WTC11 (cell line): ENCODE measurements around the gene SETD7. TPM values are rescaled to one million over a fixed set of nuclear protein-coding genes. Genes with fewer than 3 reads are reported as not detected.

ENCODE experiments used
- ATAC-seq: fragments of 200-7000 bp; cut with Tn5 transposase; 2 replicates; pipeline ENCODE4 v1.10.0; 2021; ENCODE audit warnings: mild to moderate bottlenecking, moderate library complexity
- CTCF ChIA-PET: fragments of 300-600 bp; sonication (Branson Sonifier 250); formaldehyde crosslinking; loops from one replicate; lab custom pipeline; 2021; ENCODE audit warnings: antibody characterized with exemption; lab: Charles Lee
- POLR2A ChIA-PET: fragments of 350-600 bp; sonication (Branson Sonifier 250); formaldehyde crosslinking; loops from one replicate; lab custom pipeline; 2021; ENCODE audit warnings: antibody characterized with exemption; lab: Charles Lee
- DNase-seq: peaks from one replicate; pipeline ENCODE4 v3.0.0; 2021; ENCODE audit warnings: low spot score
- H3K27ac Mint-ChIP-seq: 2 replicates; pipeline ENCODE4 v1.8.0; 2021; ENCODE audit warnings: mixed read lengths
- H3K27me3 Mint-ChIP-seq: 2 replicates; pipeline ENCODE4 v1.8.0; 2021; ENCODE audit warnings: low read depth, mild to moderate bottlenecking, moderate library complexity, mixed read lengths
- H3K36me3 Mint-ChIP-seq: 2 replicates; pipeline ENCODE4 v1.8.0; 2021; ENCODE audit warnings: mixed read lengths
- H3K4me1 Mint-ChIP-seq: 2 replicates; pipeline ENCODE4 v1.8.0; 2022; ENCODE audit warnings: mixed read lengths
- H3K4me3 Mint-ChIP-seq: 2 replicates; pipeline ENCODE4 v1.8.0; 2021; ENCODE audit warnings: mild to moderate bottlenecking, moderate library complexity, mixed read lengths
- H3K9me3 Mint-ChIP-seq: 2 replicates; pipeline ENCODE4 v1.8.0; 2021; ENCODE audit warnings: mixed read lengths
- ARID4B ChIP-seq: sonication (generic); formaldehyde crosslinking; IDR thresholded peaks from 2 replicates; pipeline ENCODE4 v1.8.0; 2023; ENCODE audit warnings: missing genetic modification reagents, mild to moderate bottlenecking, borderline replicate concordance
- ATF1 ChIP-seq: sonication (generic); formaldehyde crosslinking; IDR thresholded peaks from 2 replicates; pipeline ENCODE4 v1.8.1; 2023; ENCODE audit warnings: mild to moderate bottlenecking, moderate library complexity, missing genetic modification reagents
- CREM ChIP-seq: sonication (generic); formaldehyde crosslinking; IDR thresholded peaks from 2 replicates; pipeline ENCODE4 v1.8.1; 2022; ENCODE audit warnings: mild to moderate bottlenecking, missing genetic modification reagents, moderate library complexity
- E2F4 ChIP-seq: sonication (generic); formaldehyde crosslinking; IDR thresholded peaks from 2 replicates; pipeline ENCODE4 v1.8.1; 2022; ENCODE audit warnings: low read depth, mild to moderate bottlenecking, moderate library complexity, missing genetic modification reagents, borderline replicate concordance
- EMX1 ChIP-seq: fragments of 250-450 bp; sonication (Bioruptor Pico); IDR thresholded peaks from 2 replicates; pipeline ENCODE4 v1.8.0; 2021; ENCODE audit warnings: mild to moderate bottlenecking
- ESRRA ChIP-seq: sonication (generic); formaldehyde crosslinking; IDR thresholded peaks from 2 replicates; pipeline ENCODE4 v1.8.1; 2022; ENCODE audit warnings: mild to moderate bottlenecking, missing genetic modification reagents, borderline replicate concordance
- GABPB1 ChIP-seq: sonication (generic); formaldehyde crosslinking; IDR thresholded peaks from 2 replicates; pipeline ENCODE4 v1.8.1; 2023; ENCODE audit warnings: mild to moderate bottlenecking, missing genetic modification reagents
- HMGXB4 ChIP-seq: sonication (generic); formaldehyde crosslinking; IDR thresholded peaks from 2 replicates; pipeline ENCODE4 v1.8.1; 2023; ENCODE audit warnings: mild to moderate bottlenecking, moderate library complexity, missing genetic modification reagents
- NFATC4 ChIP-seq: fragments of 250-450 bp; sonication (Bioruptor Pico); IDR thresholded peaks from 2 replicates; pipeline ENCODE4 v1.9.0; 2021; ENCODE audit warnings: mild to moderate bottlenecking
- NFE2L1 ChIP-seq: sonication (generic); formaldehyde crosslinking; IDR thresholded peaks from 2 replicates; pipeline ENCODE4 v1.8.1; 2023; ENCODE audit warnings: missing genetic modification reagents
- NFYB ChIP-seq: sonication (generic); formaldehyde crosslinking; conservative IDR thresholded peaks from 2 replicates; pipeline ENCODE4 v1.8.0; 2022; ENCODE audit warnings: low read depth, missing genetic modification reagents
- NR1H2 ChIP-seq: sonication (generic); formaldehyde crosslinking; IDR thresholded peaks from 2 replicates; pipeline ENCODE4 v1.9.0; 2021; ENCODE audit warnings: mild to moderate bottlenecking, moderate library complexity, missing genetic modification reagents
- NR3C1 ChIP-seq: sonication (generic); formaldehyde crosslinking; conservative IDR thresholded peaks from 2 replicates; pipeline ENCODE4 v1.8.1; 2023; ENCODE audit warnings: low read depth, mild to moderate bottlenecking, missing genetic modification reagents
- SMAD3 ChIP-seq: sonication (generic); formaldehyde crosslinking; IDR thresholded peaks from 2 replicates; pipeline ENCODE4 v1.8.0; 2022; ENCODE audit warnings: missing genetic modification reagents, mild to moderate bottlenecking, borderline replicate concordance
- TCF7 ChIP-seq: sonication (generic); formaldehyde crosslinking; IDR thresholded peaks from 2 replicates; pipeline ENCODE4 v1.8.0; 2022; ENCODE audit warnings: mild to moderate bottlenecking, low read depth, missing genetic modification reagents, moderate library complexity
- TEAD1 ChIP-seq: sonication (generic); formaldehyde crosslinking; IDR thresholded peaks from 2 replicates; pipeline ENCODE4 v1.8.0; 2022; ENCODE audit warnings: mild to moderate bottlenecking, missing genetic modification reagents
- TP53 ChIP-seq: sonication (generic); formaldehyde crosslinking; IDR thresholded peaks from 2 replicates; pipeline ENCODE4 v1.8.1; 2023; ENCODE audit warnings: mild to moderate bottlenecking, missing genetic modification reagents
- USF1 ChIP-seq: sonication (generic); formaldehyde crosslinking; IDR thresholded peaks from 2 replicates; pipeline ENCODE4 v1.8.0; 2022; ENCODE audit warnings: mild to moderate bottlenecking, missing genetic modification reagents
- USF2 ChIP-seq: sonication (generic); formaldehyde crosslinking; IDR thresholded peaks from 2 replicates; pipeline ENCODE4 v1.8.1; 2023; ENCODE audit warnings: mild to moderate bottlenecking, missing genetic modification reagents, moderate library complexity
- ZBTB43 ChIP-seq: sonication (generic); formaldehyde crosslinking; IDR thresholded peaks from 2 replicates; pipeline ENCODE4 v1.8.1; 2023; ENCODE audit warnings: mild to moderate bottlenecking, missing genetic modification reagents
- ZNF121 ChIP-seq: sonication (generic); formaldehyde crosslinking; IDR thresholded peaks from 2 replicates; pipeline ENCODE4 v1.8.0; 2023; ENCODE audit warnings: missing genetic modification reagents
- ZNF263 ChIP-seq: sonication (generic); formaldehyde crosslinking; IDR thresholded peaks from 2 replicates; pipeline ENCODE4 v1.8.1; 2022; ENCODE audit warnings: low read depth, mild to moderate bottlenecking, moderate library complexity, missing genetic modification reagents
- ZNF423 ChIP-seq: fragments of 250-450 bp; sonication (Bioruptor Pico); IDR thresholded peaks from 2 replicates; pipeline ENCODE4 v2.1.2; 2022; ENCODE audit warnings: mild to moderate bottlenecking, moderate library complexity
- ZNF425 ChIP-seq: fragments of 250-450 bp; sonication (Bioruptor Pico); conservative IDR thresholded peaks from 2 replicates; pipeline ENCODE4 v1.9.0; 2021; ENCODE audit warnings: mild to moderate bottlenecking
- total RNA-seq: library from RNA; stranded (reverse); gene quantifications from 3 replicates; pipeline ENCODE4 v1.2.3, GENCODE V29; 2021

The SETD7 gene
- total RNA-seq, 1 experiment from 2014 or later, result 5.6 TPM

- peak overlapping the region; percentile 96 for H3K4me3 Mint-ChIP-seq
- peak overlapping the region; percentile 99 for H3K27ac Mint-ChIP-seq
- ChIA-PET CTCF (interaction anchor here (0.9 to 1.9 kb wide), 11 partner anchors 10 to 423 kb away, joined by 3 to 6 read pairs (median 4); partner anchors contain the start of gene NAA15), POLR2A (interaction anchor here (0.6 to 1.2 kb wide), 5 partner anchors 9 to 152 kb away, joined by 3 to 7 read pairs (median 3); partner anchors contain the start of genes NAA15 and SETD7)
- peaks cover 6% of the 10 kb centered on the region; the same call in 1 of the 2 replicates for H3K36me3 Mint-ChIP-seq
- DNase-seq (peak; percentile 97), ATAC-seq (peak; percentile 92)
- H3K27me3 Mint-ChIP-seq, result no peaks in the 10 kb centered on the region
- H3K9me3 Mint-ChIP-seq, result peaks cover 13% of the 10 kb centered on the region
- H3K4me1 Mint-ChIP-seq, result peaks cover 53% of the 10 kb centered on the region
- TF ChIP-seq USF2, result peak; percentile 23; the same call in 1 of the 2 replicates
- TF ChIP-seq SMAD3 (CRISPR knock-in tag), result peak; percentile 92
- TF ChIP-seq ESRRA (CRISPR knock-in tag), result no peak
- TF ChIP-seq EMX1 (CRISPR knock-in tag), result no peak
- TF ChIP-seq ZNF121, result peak; percentile 66; the same call in 1 of the 2 replicates
- TF ChIP-seq ZNF263, result no peak
- no peak for TF ChIP-seq ZBTB43 (CRISPR knock-in tag)
- no peak for TF ChIP-seq NR1H2 (CRISPR knock-in tag)
- TF ChIP-seq ZNF425 (CRISPR knock-in tag), result no peak
- peak; percentile 88 for TF ChIP-seq HMGXB4 (CRISPR knock-in tag)
- peak; percentile 60; the same call in 1 of the 2 replicates for TF ChIP-seq GABPB1 (CRISPR knock-in tag)
- 0 out of 2 replicates have a peak, but pooled peaks have one; percentile 54 for TF ChIP-seq USF1
- no peak for TF ChIP-seq NFYB (CRISPR knock-in tag)
- TF ChIP-seq CREM, result 0 out of 2 replicates have a peak, but pooled peaks have one; percentile 30
- no peak for TF ChIP-seq ARID4B
- peak; percentile 23; the same call in 1 of the 2 replicates for TF ChIP-seq TEAD1 (CRISPR knock-in tag)
- TF ChIP-seq NFE2L1 (CRISPR knock-in tag), result no peak; the same call in 1 of the 2 replicates
- TF ChIP-seq ZNF423 (CRISPR knock-in tag), result no peak
- peak; percentile 16; the same call in 1 of the 2 replicates for TF ChIP-seq E2F4
- 0 out of 2 replicates have a peak, but pooled peaks have one; percentile 68 for TF ChIP-seq NR3C1 (CRISPR knock-in tag)
- TF ChIP-seq TCF7 (CRISPR knock-in tag), result 0 out of 2 replicates have a peak, but pooled peaks have one; percentile 11
- peak; percentile 73; the same call in 1 of the 2 replicates for TF ChIP-seq ATF1 (CRISPR knock-in tag)
- TF ChIP-seq TP53 (CRISPR knock-in tag), result 0 out of 2 replicates have a peak, but pooled peaks have one; percentile 22
- no peak for TF ChIP-seq NFATC4 (CRISPR knock-in tag)
Observed at GRCh38 chr4:139453371-139454110, 102.5 kb downstream of the SETD7 start.
